MM.1S (cell line): ENCODE results near the gene LAMA4.

Experiments
- DNase-seq: peaks from one replicate; pipeline ENCODE4 v3.0.0-alpha.2; 2015
- H2AFZ ChIP-seq: fragments of 300-600 bp; sonication (generic); 2 replicates; pipeline ENCODE4 v1.6.0; 2016; ENCODE audit warnings: antibody characterized with exemption, low read length
- H3F3A ChIP-seq: fragments of 300-600 bp; sonication (generic); 2 replicates; pipeline ENCODE4 v1.6.1; 2016; ENCODE audit warnings: mild to moderate bottlenecking, antibody characterized with exemption, low read length, moderate library complexity, mixed read lengths; ENCODE audit not compliant: insufficient read depth
- H3K27ac ChIP-seq: fragments of 300-600 bp; sonication (generic); 2 replicates; pipeline ENCODE4 v1.5.1; 2016; ENCODE audit warnings: mild to moderate bottlenecking, low read length
- H3K27me3 ChIP-seq: fragments of 300-600 bp; sonication (generic); replicated peaks from 2 replicates; pipeline ENCODE4 v1.6.0; 2016; ENCODE audit warnings: low read length; ENCODE audit not compliant: insufficient read depth
- H3K36me3 ChIP-seq: fragments of 300-600 bp; sonication (generic); replicated peaks from 2 replicates; pipeline ENCODE4 v1.6.1; 2016; ENCODE audit warnings: mild to moderate bottlenecking, low read length, mixed read lengths; ENCODE audit not compliant: insufficient read depth
- H3K4me1 ChIP-seq: fragments of 300-600 bp; sonication (generic); 2 replicates; pipeline ENCODE4 v1.6.1; 2016; ENCODE audit warnings: low read length, mixed read lengths
- H3K4me2 ChIP-seq: fragments of 300-600 bp; sonication (generic); 2 replicates; pipeline ENCODE4 v1.6.0; 2016; ENCODE audit warnings: low read depth, low read length
- H3K4me3 ChIP-seq: fragments of 300-600 bp; sonication (generic); 2 replicates; pipeline ENCODE4 v1.5.1; 2016; ENCODE audit warnings: low read length, mixed read lengths
- H3K79me2 ChIP-seq: fragments of 300-600 bp; sonication (generic); 2 replicates; pipeline ENCODE4 v1.6.1; 2016; ENCODE audit warnings: mixed run types, low read length, mixed read lengths
- H3K9ac ChIP-seq: fragments of 300-600 bp; sonication (generic); 2 replicates; pipeline ENCODE4 v1.6.1; 2016; ENCODE audit warnings: low read length, mixed read lengths
- H3K9me2 ChIP-seq: fragments of 300-600 bp; sonication (generic); replicated peaks from 2 replicates; pipeline ENCODE4 v1.6.1; 2016; ENCODE audit warnings: mild to moderate bottlenecking, low read length, mixed read lengths; ENCODE audit not compliant: insufficient read depth
- H3K9me3 ChIP-seq: fragments of 300-600 bp; sonication (generic); replicated peaks from 2 replicates; pipeline ENCODE4 v1.6.1; 2016; ENCODE audit warnings: mild to moderate bottlenecking, low read length, mixed read lengths; ENCODE audit not compliant: insufficient read depth
- H4K20me1 ChIP-seq: fragments of 300-600 bp; sonication (generic); 2 replicates; pipeline ENCODE4 v1.6.1; 2016; ENCODE audit warnings: mild to moderate bottlenecking, low read length, moderate library complexity, mixed read lengths; ENCODE audit not compliant: insufficient read depth
- EZH2 ChIP-seq: fragments of 300-600 bp; sonication (generic); optimal IDR thresholded peaks from 2 replicates; pipeline ENCODE3; 2017; ENCODE audit warnings: low read depth, mild to moderate bottlenecking, antibody characterized with exemption, low read length, mixed read lengths
- EZH2phosphoT487 ChIP-seq: fragments of 300-600 bp; sonication (generic); IDR thresholded peaks from 2 replicates; pipeline ENCODE4 v1.6.1; 2018; ENCODE audit warnings: antibody characterized with exemption, low read length
- TF ChIP-seq, protein P1 (sequence below): fragments of 300-600 bp; sonication (generic); IDR thresholded peaks from 2 replicates; pipeline ENCODE4 v1.5.1; 2016; ENCODE audit warnings: antibody characterized with exemption, low read length, mixed read lengths

Gene LAMA4

GRCh38 chr6:112154711-112155110 lies 99.7 kb downstream of the LAMA4 start:
- no peaks in the 10 kb centered on the region for H3K79me2 ChIP-seq
- no peaks in the 10 kb centered on the region for H3K9me3 ChIP-seq
- H3K27me3 ChIP-seq: no peaks in the 10 kb centered on the region
- no peaks in the 10 kb centered on the region for H3F3A ChIP-seq
- H3K9ac ChIP-seq: no peak overlapping the region
- no peaks in the 10 kb centered on the region for H3K9me2 ChIP-seq
- H2AFZ ChIP-seq: no peak overlapping the region
- H3K4me2 ChIP-seq: no peak overlapping the region
- no peaks in the 10 kb centered on the region for H3K4me1 ChIP-seq
- no peak for DNase-seq
- no peaks in the 10 kb centered on the region for H4K20me1 ChIP-seq
- H3K27ac ChIP-seq: no peak overlapping the region
- TF ChIP-seq EZH2phosphoT487 (no peak), EZH2 (no peak)
- TF ChIP-seq, protein P1, sequence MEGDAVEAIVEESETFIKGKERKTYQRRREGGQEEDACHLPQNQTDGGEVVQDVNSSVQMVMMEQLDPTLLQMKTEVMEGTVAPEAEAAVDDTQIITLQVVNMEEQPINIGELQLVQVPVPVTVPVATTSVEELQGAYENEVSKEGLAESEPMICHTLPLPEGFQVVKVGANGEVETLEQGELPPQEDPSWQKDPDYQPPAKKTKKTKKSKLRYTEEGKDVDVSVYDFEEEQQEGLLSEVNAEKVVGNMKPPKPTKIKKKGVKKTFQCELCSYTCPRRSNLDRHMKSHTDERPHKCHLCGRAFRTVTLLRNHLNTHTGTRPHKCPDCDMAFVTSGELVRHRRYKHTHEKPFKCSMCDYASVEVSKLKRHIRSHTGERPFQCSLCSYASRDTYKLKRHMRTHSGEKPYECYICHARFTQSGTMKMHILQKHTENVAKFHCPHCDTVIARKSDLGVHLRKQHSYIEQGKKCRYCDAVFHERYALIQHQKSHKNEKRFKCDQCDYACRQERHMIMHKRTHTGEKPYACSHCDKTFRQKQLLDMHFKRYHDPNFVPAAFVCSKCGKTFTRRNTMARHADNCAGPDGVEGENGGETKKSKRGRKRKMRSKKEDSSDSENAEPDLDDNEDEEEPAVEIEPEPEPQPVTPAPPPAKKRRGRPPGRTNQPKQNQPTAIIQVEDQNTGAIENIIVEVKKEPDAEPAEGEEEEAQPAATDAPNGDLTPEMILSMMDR: no peak
- H3K36me3 ChIP-seq: no peaks in the 10 kb centered on the region
- H3K4me3 ChIP-seq: no peak overlapping the region

- Histone ChIP-seq H4K20me1 (no peaks in the 10 kb centered on the region), H3K9ac (no peak overlapping the region), H3K4me2 (no peak overlapping the region), H3K27me3 (no peaks in the 10 kb centered on the region), H3K36me3 (no peaks in the 10 kb centered on the region), H3K9me2 (no peaks in the 10 kb centered on the region), H3K27ac (no peak overlapping the region), H3K9me3 (no peaks in the 10 kb centered on the region), H2AFZ (no peak overlapping the region), H3K79me2 (no peaks in the 10 kb centered on the region), H3K4me3 (no peak overlapping the region), H3K4me1 (no peaks in the 10 kb centered on the region), H3F3A (no peaks in the 10 kb centered on the region)
- TF ChIP-seq EZH2 (no peak), EZH2phosphoT487 (no peak)
- TF ChIP-seq, protein P1: no peak
- no peak for DNase-seq
These were observed 100.3 kb downstream of the LAMA4 start for GRCh38 chr6:112153926-112154607.

DNA sequence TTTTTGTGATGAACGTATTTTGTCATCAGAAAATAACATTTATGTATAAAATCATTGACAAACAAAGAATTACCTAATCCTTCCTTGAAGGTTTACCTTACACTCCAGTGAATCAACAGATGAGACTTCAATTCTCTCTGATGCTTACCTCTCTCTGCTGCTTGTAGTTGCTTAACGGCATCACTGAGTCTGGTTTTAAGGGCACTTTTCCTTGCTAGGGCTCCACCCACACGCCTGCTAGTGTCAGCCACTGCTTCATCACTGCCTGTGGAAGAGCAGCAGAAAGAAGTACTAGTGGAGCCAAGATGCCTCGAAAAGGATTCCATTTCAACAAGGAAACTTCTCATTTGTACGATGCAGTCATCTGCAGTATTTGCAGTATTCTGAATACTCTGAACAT lies 104.0 kb downstream of the LAMA4 start:
- Histone ChIP-seq H4K20me1 (no peaks in the 10 kb centered on the region), H3K36me3 (no peaks in the 10 kb centered on the region), H3K27me3 (no peaks in the 10 kb centered on the region), H3K9me3 (no peaks in the 10 kb centered on the region), H3K79me2 (no peaks in the 10 kb centered on the region), H2AFZ (no peak overlapping the region), H3K4me1 (no peaks in the 10 kb centered on the region), H3K4me2 (no peak overlapping the region), H3K9me2 (no peaks in the 10 kb centered on the region), H3K4me3 (no peak overlapping the region), H3K9ac (no peak overlapping the region), H3K27ac (no peak overlapping the region), H3F3A (no peaks in the 10 kb centered on the region)
- no peak for DNase-seq
- TF ChIP-seq EZH2: no peak
- TF ChIP-seq EZH2phosphoT487: no peak
- TF ChIP-seq, protein P1: no peak
